OCI-LY3 (cell line): ENCODE results near the gene SCAF11.

ENCODE experiments used
- CTCF ChIP-seq: fragments of 200-600, 300-600 bp; sonication (generic); IDR thresholded peaks from 2 replicates; pipeline ENCODE4 v1.5.1; 2014; ENCODE audit warnings: antibody characterized with exemption, low read length, low read depth
- EZH2phosphoT487 ChIP-seq: fragments of 200-600 bp; shearing (Covaris generic); IDR thresholded peaks from 2 replicates; pipeline ENCODE4 v1.6.1; 2018; ENCODE audit warnings: antibody characterized with exemption, mixed run types, low read depth

- TF ChIP-seq CTCF (no peak), EZH2phosphoT487 (no peak)
These were observed 2.1 kb downstream of the SCAF11 start for GRCh38 chr12:45988264-45988663.
